HepG2 (cell line): ENCODE measurements around the gene HIGD1A. TPM values are rescaled to one million over a fixed set of nuclear protein-coding genes. Genes with fewer than 3 reads are reported as not detected.
A peak's percentile ranks its signal among the peaks of the same experiment; 100 is the strongest.

Experiments
- FOXK2 ChIP-seq: fragments of 450-650 bp; IDR thresholded peaks from 2 replicates; pipeline ENCODE4 v1.6.1; 2016
- GATAD1 ChIP-seq: IDR thresholded peaks from 2 replicates; pipeline ENCODE4 v1.6.1; 2016; ENCODE audit warnings: missing genetic modification reagents, missing compliant biosample characterization
- HDAC1 ChIP-seq: sonication (generic); formaldehyde crosslinking; IDR thresholded peaks from 2 replicates; pipeline ENCODE4 v1.5.1; 2020; ENCODE audit warnings: mild to moderate bottlenecking, missing genetic modification reagents
- HOXA5 ChIP-seq: sonication (generic); formaldehyde crosslinking; IDR thresholded peaks from 2 replicates; pipeline ENCODE4 v1.4.0; 2020; ENCODE audit warnings: missing genetic modification reagents
- KAT8 ChIP-seq: IDR thresholded peaks from 2 replicates; pipeline ENCODE4 v1.6.1; 2016; ENCODE audit warnings: missing genetic modification reagents, missing compliant biosample characterization
- MAZ ChIP-seq, 2 experiments: sonication (generic) in 1 of 2; formaldehyde crosslinking in 1 of 2; IDR thresholded peaks; 2 replicates each; pipeline versions ENCODE4 v1.5.0 to v1.6.1; 2012 to 2020; ENCODE audit warnings: low read depth in 2 of 2, mild to moderate bottlenecking in 2 of 2, borderline replicate concordance in 1 of 2, improper control_type of control experiment in 1 of 2, low read length in 1 of 2, missing genetic modification reagents in 1 of 2, moderate library complexity in 1 of 2
- RBFOX2 ChIP-seq: fragments of 200-400 bp; formaldehyde crosslinking; IDR thresholded peaks from 2 replicates; pipeline ENCODE4 v1.6.1; 2017; ENCODE audit warnings: low read depth, mild to moderate bottlenecking, low read length
- SAP130 ChIP-seq: IDR thresholded peaks from 2 replicates; pipeline ENCODE4 v1.6.1; 2016; ENCODE audit warnings: low read depth
- SMARCC2 ChIP-seq: fragments of 450-650 bp; IDR thresholded peaks from 2 replicates; pipeline ENCODE4 v1.6.1; 2017; ENCODE audit warnings: antibody characterized with exemption, mild to moderate bottlenecking
- TCF7 ChIP-seq: sonication (generic); IDR thresholded peaks from 2 replicates; pipeline ENCODE4 v1.6.1; 2016; ENCODE audit warnings: antibody characterized with exemption, low read depth
- TSC22D2 ChIP-seq: sonication (generic); formaldehyde crosslinking; IDR thresholded peaks from 2 replicates; pipeline ENCODE4 v1.5.1; 2020; ENCODE audit warnings: missing genetic modification reagents, mild to moderate bottlenecking, borderline replicate concordance
- ZNF160 ChIP-seq: sonication (generic); formaldehyde crosslinking; IDR thresholded peaks from 2 replicates; pipeline ENCODE4 v1.8.0; 2022; ENCODE audit warnings: mild to moderate bottlenecking, inconsistent platforms, missing genetic modification reagents
- ZNF615 ChIP-seq: sonication (generic); formaldehyde crosslinking; IDR thresholded peaks from 2 replicates; pipeline ENCODE4 v1.5.0; 2020; ENCODE audit warnings: mild to moderate bottlenecking, missing genetic modification reagents, borderline replicate concordance
- ZNF775 ChIP-seq: sonication (generic); formaldehyde crosslinking; IDR thresholded peaks from 2 replicates; pipeline ENCODE4 v1.4.0; 2020; ENCODE audit warnings: missing genetic modification reagents, mild to moderate bottlenecking, moderate library complexity, borderline replicate concordance
- ZNF83 ChIP-seq: sonication (generic); formaldehyde crosslinking; IDR thresholded peaks from 2 replicates; pipeline ENCODE4 v1.4.0; 2020; ENCODE audit warnings: missing genetic modification reagents, mild to moderate bottlenecking, borderline replicate concordance
- ZSCAN25 ChIP-seq: sonication (generic); formaldehyde crosslinking; IDR thresholded peaks from 2 replicates; pipeline ENCODE4 v1.8.0; 2022; ENCODE audit warnings: mild to moderate bottlenecking, missing genetic modification reagents
- polyA plus RNA-seq, 8 experiments: library from polyadenylated mRNA; depleted of rRNA in 3 of 8; stranded (reverse) in 7 of 8; unstranded in 1 of 8; fragments of >200 nt; fragmentation: Illumina TruSeq in 4 of 8; extraction: Trizol in 4 of 8; gene quantifications; 2 replicates each; pipeline versions ENCODE4 v1.2.1 to v1.2.3, GENCODE V29; 2011 to 2016; ENCODE audit warnings: low read depth in 4 of 8, missing spikeins in 1 of 8, mixed read lengths in 1 of 8; ENCODE audit not compliant: insufficient read depth in 1 of 8
- total RNA-seq, 5 experiments: library from RNA; depleted of rRNA; stranded (reverse); fragments of >200 nt; fragmentation: Illumina TruSeq; extraction: Trizol; gene quantifications; 2 replicates each; pipeline ENCODE4 v1.2.3, GENCODE V29; 2016; ENCODE audit warnings: low read depth in 1 of 5
- TF ChIP-seq, protein P1 (sequence below): sonication (generic); formaldehyde crosslinking; IDR thresholded peaks from 2 replicates; pipeline ENCODE4 v1.4.0; 2020; ENCODE audit warnings: missing genetic modification reagents, mild to moderate bottlenecking, borderline replicate concordance
- TF ChIP-seq, protein P2 (sequence below): sonication (generic); formaldehyde crosslinking; IDR thresholded peaks from 2 replicates; pipeline ENCODE4 v1.9.0; 2022; ENCODE audit warnings: missing genetic modification reagents, mild to moderate bottlenecking, borderline replicate concordance
- TF ChIP-seq, protein P3 (sequence below): sonication (generic); formaldehyde crosslinking; IDR thresholded peaks from 2 replicates; pipeline ENCODE4 v1.4.0; 2020; ENCODE audit warnings: mild to moderate bottlenecking, missing genetic modification reagents
- TF ChIP-seq, protein P4 (sequence below): sonication (generic); formaldehyde crosslinking; IDR thresholded peaks from 2 replicates; pipeline ENCODE4 v1.4.0; 2020; ENCODE audit warnings: missing genetic modification reagents, mild to moderate bottlenecking, borderline replicate concordance

Gene HIGD1A
- total and polyA plus RNA-seq, 2 of the 13 experiments (the other 11 are each of a cell fraction or from before 2014, with no cell fraction given): 222 to 253 TPM

DNA sequence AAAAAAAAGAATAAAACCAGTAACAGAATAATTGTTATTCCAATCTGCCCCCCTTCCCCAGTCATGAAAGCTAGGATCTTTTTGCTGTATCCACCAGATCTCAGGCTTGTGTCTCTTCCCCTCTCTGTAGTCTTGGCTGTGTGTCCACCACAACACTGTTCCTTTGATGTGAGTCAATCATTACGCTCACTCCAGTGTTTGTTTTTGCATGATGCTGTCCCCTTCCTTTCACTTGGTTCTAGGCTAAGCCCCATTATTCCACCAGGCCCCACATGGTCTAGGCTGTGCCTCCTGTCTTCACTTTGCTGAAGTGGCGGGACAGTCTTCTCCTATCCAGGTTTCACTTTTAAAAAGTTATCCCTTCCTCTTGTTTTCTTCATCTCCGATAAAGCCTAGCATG lies 18.5 kb upstream of the HIGD1A start (continued):
- TF ChIP-seq, protein P1, sequence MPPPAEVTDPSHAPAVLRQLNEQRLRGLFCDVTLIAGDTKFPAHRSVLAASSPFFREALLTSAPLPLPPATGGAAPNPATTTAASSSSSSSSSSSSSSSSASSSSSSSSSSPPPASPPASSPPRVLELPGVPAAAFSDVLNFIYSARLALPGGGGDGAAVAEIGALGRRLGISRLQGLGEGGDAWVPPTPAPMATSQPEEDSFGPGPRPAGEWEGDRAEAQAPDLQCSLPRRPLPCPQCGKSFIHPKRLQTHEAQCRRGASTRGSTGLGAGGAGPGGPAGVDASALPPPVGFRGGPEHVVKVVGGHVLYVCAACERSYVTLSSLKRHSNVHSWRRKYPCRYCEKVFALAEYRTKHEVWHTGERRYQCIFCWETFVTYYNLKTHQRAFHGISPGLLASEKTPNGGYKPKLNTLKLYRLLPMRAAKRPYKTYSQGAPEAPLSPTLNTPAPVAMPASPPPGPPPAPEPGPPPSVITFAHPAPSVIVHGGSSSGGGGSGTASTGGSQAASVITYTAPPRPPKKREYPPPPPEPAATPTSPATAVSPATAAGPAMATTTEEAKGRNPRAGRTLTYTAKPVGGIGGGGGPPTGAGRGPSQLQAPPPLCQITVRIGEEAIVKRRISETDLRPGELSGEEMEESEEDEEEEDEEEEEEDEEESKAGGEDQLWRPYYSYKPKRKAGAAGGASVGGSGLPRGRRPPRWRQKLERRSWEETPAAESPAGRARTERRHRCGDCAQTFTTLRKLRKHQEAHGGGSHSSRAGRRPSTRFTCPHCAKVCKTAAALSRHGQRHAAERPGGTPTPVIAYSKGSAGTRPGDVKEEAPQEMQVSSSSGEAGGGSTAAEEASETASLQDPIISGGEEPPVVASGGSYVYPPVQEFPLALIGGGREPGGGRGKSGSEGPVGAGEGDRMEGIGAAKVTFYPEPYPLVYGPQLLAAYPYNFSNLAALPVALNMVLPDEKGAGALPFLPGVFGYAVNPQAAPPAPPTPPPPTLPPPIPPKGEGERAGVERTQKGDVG (CRISPR knock-in tag): no peak
- no peak for TF ChIP-seq ZNF615 (CRISPR knock-in tag)
- no peak for TF ChIP-seq MAZ (IDR thresholded peaks at IDR 0.05; ENCODE audit: borderline replicate concordance, low read depth, low read length)
- no peak for TF ChIP-seq MAZ (CRISPR knock-in tag; IDR thresholded peaks at IDR 0.05; ENCODE audit: low read depth)
- no peak for TF ChIP-seq ZNF160
- peak; percentile 55 for TF ChIP-seq SAP130 (CRISPR knock-in tag)
- no peak for TF ChIP-seq HDAC1
- TF ChIP-seq, protein P2, sequence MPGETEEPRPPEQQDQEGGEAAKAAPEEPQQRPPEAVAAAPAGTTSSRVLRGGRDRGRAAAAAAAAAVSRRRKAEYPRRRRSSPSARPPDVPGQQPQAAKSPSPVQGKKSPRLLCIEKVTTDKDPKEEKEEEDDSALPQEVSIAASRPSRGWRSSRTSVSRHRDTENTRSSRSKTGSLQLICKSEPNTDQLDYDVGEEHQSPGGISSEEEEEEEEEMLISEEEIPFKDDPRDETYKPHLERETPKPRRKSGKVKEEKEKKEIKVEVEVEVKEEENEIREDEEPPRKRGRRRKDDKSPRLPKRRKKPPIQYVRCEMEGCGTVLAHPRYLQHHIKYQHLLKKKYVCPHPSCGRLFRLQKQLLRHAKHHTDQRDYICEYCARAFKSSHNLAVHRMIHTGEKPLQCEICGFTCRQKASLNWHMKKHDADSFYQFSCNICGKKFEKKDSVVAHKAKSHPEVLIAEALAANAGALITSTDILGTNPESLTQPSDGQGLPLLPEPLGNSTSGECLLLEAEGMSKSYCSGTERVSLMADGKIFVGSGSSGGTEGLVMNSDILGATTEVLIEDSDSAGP (CRISPR knock-in tag): no peak
- TF ChIP-seq, protein P3, sequence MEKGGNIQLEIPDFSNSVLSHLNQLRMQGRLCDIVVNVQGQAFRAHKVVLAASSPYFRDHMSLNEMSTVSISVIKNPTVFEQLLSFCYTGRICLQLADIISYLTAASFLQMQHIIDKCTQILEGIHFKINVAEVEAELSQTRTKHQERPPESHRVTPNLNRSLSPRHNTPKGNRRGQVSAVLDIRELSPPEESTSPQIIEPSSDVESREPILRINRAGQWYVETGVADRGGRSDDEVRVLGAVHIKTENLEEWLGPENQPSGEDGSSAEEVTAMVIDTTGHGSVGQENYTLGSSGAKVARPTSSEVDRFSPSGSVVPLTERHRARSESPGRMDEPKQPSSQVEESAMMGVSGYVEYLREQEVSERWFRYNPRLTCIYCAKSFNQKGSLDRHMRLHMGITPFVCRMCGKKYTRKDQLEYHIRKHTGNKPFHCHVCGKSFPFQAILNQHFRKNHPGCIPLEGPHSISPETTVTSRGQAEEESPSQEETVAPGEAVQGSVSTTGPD (CRISPR knock-in tag): no peak
- TF ChIP-seq FOXK2: no peak
- no peak for TF ChIP-seq ZNF83 (CRISPR knock-in tag)
- TF ChIP-seq SMARCC2: no peak
- peak; percentile 77 for TF ChIP-seq TCF7
- 0 out of 2 replicates have a peak, but pooled peaks have one; percentile 16 for TF ChIP-seq GATAD1
- TF ChIP-seq HOXA5: no peak
- no peak for TF ChIP-seq KAT8 (CRISPR knock-in tag)
- TF ChIP-seq TSC22D2 (CRISPR knock-in tag): no peak
- TF ChIP-seq ZNF775 (CRISPR knock-in tag): no peak
- TF ChIP-seq, protein P4, sequence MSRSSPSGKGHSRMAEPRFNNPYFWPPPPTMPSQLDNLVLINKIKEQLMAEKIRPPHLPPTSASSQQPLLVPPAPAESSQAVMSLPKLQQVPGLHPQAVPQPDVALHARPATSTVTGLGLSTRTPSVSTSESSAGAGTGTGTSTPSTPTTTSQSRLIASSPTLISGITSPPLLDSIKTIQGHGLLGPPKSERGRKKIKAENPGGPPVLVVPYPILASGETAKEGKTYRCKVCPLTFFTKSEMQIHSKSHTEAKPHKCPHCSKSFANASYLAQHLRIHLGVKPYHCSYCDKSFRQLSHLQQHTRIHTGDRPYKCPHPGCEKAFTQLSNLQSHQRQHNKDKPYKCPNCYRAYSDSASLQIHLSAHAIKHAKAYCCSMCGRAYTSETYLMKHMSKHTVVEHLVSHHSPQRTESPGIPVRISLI (CRISPR knock-in tag): peak; percentile 41; the same call in 1 of the 2 replicates
- no peak for TF ChIP-seq RBFOX2
- TF ChIP-seq ZSCAN25 (CRISPR knock-in tag): no peak
